ENCODE measurements around the gene CHI3L1.

DNA sequence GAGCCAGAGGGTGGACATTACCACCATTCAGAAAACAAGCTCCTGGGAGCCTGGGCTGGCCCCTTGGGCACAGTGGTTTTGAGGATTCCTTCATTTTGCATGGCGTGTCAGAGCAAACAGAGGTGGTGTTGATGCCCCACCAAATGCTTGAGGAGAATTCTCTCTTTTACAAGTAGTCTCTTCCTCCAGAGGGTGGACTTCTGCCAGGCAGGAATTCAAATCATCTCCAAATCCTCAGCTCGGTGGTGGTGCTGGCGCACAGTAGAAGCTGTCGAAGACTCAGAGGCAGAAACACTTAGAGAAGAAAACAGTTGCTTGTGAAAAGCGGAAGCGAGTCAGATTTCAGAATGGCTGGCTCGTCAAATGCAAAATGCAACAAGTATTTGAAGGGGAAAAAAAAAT lies 3.4 kb upstream of the CHI3L1 start:
- no peak for TF ChIP-seq EZH2 (IDR thresholded peaks at IDR 0.05; ENCODE audit: borderline replicate concordance)
- TF ChIP-seq, protein P1, sequence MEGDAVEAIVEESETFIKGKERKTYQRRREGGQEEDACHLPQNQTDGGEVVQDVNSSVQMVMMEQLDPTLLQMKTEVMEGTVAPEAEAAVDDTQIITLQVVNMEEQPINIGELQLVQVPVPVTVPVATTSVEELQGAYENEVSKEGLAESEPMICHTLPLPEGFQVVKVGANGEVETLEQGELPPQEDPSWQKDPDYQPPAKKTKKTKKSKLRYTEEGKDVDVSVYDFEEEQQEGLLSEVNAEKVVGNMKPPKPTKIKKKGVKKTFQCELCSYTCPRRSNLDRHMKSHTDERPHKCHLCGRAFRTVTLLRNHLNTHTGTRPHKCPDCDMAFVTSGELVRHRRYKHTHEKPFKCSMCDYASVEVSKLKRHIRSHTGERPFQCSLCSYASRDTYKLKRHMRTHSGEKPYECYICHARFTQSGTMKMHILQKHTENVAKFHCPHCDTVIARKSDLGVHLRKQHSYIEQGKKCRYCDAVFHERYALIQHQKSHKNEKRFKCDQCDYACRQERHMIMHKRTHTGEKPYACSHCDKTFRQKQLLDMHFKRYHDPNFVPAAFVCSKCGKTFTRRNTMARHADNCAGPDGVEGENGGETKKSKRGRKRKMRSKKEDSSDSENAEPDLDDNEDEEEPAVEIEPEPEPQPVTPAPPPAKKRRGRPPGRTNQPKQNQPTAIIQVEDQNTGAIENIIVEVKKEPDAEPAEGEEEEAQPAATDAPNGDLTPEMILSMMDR (IDR thresholded peaks at IDR 0.05; ENCODE audit: poor library complexity), result no peak
- no peak for TF ChIP-seq EZH2phosphoT487 (IDR thresholded peaks at IDR 0.05; ENCODE audit: low read depth, severe bottlenecking, unreplicated experiment)
